Small intestine (tissue), 7 donors: Measurements from ENCODE around the gene SLC11A1. TPM values are rescaled to one million over a fixed set of nuclear protein-coding genes. Genes with fewer than 3 reads are reported as not detected.

ENCODE experiments used
- DNase-seq, 2 donors: peaks; one replicate each; pipeline versions ENCODE4 v3.0.0 to v3.0.0-alpha.2; 2013
- FAIRE-seq: peaks from 2 replicates; lab custom pipeline; 2012; peaks lifted over from hg19 to GRCh38; lab: Jason Lieb, UNC
- H3K27ac ChIP-seq, 3 donors: one replicate each; pipeline ENCODE4 v1.5.1; 2013; ENCODE audit warnings: low read length in 2 of 3, mild to moderate bottlenecking in 2 of 3, control low read depth in 1 of 3, inconsistent platforms in 1 of 3, low read depth in 1 of 3, moderate library complexity in 1 of 3
- H3K27me3 ChIP-seq, 3 donors: one replicate each; pipeline ENCODE4 v1.6.1; 2013; ENCODE audit warnings: low read length in 3 of 3, inconsistent platforms in 1 of 3; ENCODE audit not compliant: control insufficient read depth in 3 of 3, insufficient read depth in 3 of 3
- H3K36me3 ChIP-seq, 3 donors: one replicate each; pipeline ENCODE4 v1.6.1; 2013; ENCODE audit warnings: low read length in 3 of 3, inconsistent platforms in 1 of 3, low read depth in 1 of 3, mild to moderate bottlenecking in 1 of 3, moderate library complexity in 1 of 3; ENCODE audit not compliant: control insufficient read depth in 3 of 3, insufficient read depth in 2 of 3
- H3K4me1 ChIP-seq, 3 donors: one replicate each; pipeline ENCODE4 v1.6.1; 2013; ENCODE audit warnings: low read length in 2 of 3, inconsistent platforms in 1 of 3, low read depth in 1 of 3, mild to moderate bottlenecking in 1 of 3, moderate library complexity in 1 of 3; ENCODE audit not compliant: control insufficient read depth in 3 of 3, insufficient read depth in 2 of 3
- H3K4me3 ChIP-seq, 3 donors: one replicate each; pipeline ENCODE4 v1.5.1; 2013; ENCODE audit warnings: low read length in 3 of 3, control low read depth in 1 of 3, inconsistent platforms in 1 of 3, low read depth in 1 of 3, mild to moderate bottlenecking in 1 of 3, moderate library complexity in 1 of 3
- H3K9me3 ChIP-seq, 2 donors: one replicate each; pipeline ENCODE4 v1.6.1; 2013; ENCODE audit warnings: low read depth in 1 of 2, low read length in 1 of 2; ENCODE audit not compliant: control insufficient read depth in 2 of 2, insufficient read depth in 1 of 2
- whole genome bisulfite sequencing, 3 donors: extraction: QIAGEN DNeasy Blood & Tissue Kit; methylation state at CpG; one replicate each; pipeline ENCODE4 v1.1.7; 2013; 5-methylcytosine and 5-hydroxymethylcytosine counted together
- polyA plus RNA-seq, 4 donors: library from polyadenylated mRNA; stranded (reverse) in 3 of 4; unstranded in 1 of 4; fragments of 200-250 nt in 3 of 4; fragments of 120-200 nt in 1 of 4; gene quantifications; one replicate each; pipeline versions ENCODE4 v1.2.1 to v1.2.3, GENCODE V29; 2013
- donor health status: healthy with polysubstance abuse.
- donor health status: control.
- donor health status: control.
- donor health status: Bipolar disorder and iron deficiency.
- donor health status: healthy.

The SLC11A1 gene
- polyA plus RNA-seq, 4 donors = 0.54 to 8.4 (median 2.0) TPM

DNA sequence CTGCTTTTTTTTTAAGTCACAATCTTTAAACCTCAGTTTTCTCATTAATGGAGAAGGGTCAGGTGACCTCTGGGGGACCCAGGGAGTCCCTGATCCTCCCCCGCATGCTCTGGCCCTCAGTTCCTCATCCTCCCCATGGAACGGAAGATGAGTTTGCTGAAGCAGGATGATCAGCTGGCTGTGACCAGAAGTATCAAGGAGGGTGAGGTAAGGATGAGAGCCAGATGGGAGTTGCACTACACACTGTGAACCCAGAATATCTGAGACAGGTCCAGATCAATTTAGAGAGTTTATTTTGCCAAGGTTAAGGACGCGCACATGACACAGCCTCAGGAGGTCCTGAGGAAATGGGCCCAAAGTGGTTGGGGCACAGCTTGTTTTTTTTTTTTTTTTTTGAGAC, 21.6 kb upstream of the SLC11A1 start:
- Histone ChIP-seq H3K27ac (no peak overlapping the region), H3K9me3 (no peaks in the 10 kb centered on the region), H3K27me3 (no peaks in the 10 kb centered on the region), H3K4me1 (peaks cover 0 to 9% (median 0%) of the 10 kb centered on the region in 3 donors), H3K36me3 (no peaks in the 10 kb centered on the region), H3K4me3 (no peak overlapping the region)
- WGBS, 3 donors = 93 to 95% (median 93%) methylated on average over 4 of the region's 4 CpGs
- DNase-seq (no peak), FAIRE-seq (no peak)

DNA sequence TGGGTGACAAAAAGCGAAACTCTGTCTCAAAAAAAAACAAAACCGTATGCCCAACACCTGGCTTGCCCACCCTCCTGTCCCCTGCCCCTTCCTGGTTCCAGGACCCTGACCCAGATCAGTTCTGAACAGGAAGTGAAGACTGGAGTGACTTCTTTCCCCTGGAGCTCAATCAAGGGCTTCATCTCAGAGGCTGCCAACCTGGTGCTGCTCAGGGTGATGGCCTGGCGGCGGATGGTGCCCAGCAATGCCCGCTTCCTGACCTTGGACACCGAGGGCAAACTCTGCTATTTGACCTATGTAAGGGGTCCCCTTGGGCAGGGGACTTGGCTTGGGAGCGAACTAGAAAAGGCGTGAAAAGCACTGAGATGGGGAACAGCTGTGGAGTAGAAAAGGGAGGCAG, 19.5 kb upstream of the SLC11A1 start:
- DNase-seq (no peak), FAIRE-seq (no peak)
- Histone ChIP-seq H3K27me3 (no peaks in the 10 kb centered on the region), H3K4me3 (no peak overlapping the region), H3K36me3 (no peaks in the 10 kb centered on the region), H3K4me1 (peaks cover 0 to 4% (median 0%) of the 10 kb centered on the region in 3 donors), H3K27ac (no peak overlapping the region), H3K9me3 (peaks cover 2 to 9% of the 10 kb centered on the region in 2 donors)
- 86 to 87% (median 87%) methylated on average over 8 of the region's 8 CpGs for WGBS, 3 donors

DNA sequence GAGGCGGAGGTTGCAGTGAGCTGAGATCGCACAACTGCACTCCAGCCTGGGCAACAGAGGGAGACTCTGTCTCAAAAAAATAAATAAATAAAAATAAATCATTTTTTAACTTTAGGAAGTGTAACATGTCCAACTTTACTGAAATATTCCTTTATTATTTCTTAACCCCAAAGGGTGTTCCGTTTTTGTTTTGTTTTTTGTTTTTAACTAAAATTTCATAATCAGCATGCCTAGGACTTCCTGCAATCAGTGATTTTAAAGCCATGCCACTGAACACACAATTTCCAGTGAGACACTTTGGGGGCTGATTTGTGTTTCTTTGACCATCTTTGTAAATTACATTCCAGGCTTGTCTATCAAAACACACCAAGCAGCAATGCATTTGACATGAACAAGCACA, 18.3 kb upstream of the SLC11A1 start:
- Histone ChIP-seq H3K36me3 (no peaks in the 10 kb centered on the region), H3K27ac (no peak overlapping the region), H3K4me3 (no peak overlapping the region), H3K9me3 (peaks cover 2 to 9% of the 10 kb centered on the region in 2 donors), H3K27me3 (no peaks in the 10 kb centered on the region), H3K4me1 (peaks cover 0 to 11% (median 0%) of the 10 kb centered on the region in 3 donors)
- 83 to 91% (median 91%) methylated on average over 3 of the region's 3 CpGs for WGBS, 3 donors
- FAIRE-seq = no peak
- DNase-seq = no peak

DNA sequence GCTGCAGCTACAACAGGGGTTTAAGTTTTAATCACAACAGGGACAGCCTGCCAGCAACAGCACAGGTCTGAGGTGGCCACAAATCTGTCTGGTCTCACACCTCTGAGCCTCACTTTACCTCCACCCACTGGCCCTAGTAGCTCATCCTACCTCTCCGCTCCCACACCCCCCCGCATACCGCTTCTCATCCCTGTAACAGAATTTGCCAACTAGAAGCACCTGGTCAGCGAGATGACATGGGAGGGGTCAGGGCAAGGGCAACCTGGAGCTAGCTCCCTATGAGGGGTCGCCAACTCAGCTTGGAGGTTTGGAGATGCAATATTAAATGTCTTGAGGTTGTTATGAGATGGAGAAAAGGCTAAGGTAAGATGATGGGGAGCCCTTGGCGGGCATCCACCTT, 17.9 kb upstream of the SLC11A1 start:
- FAIRE-seq = no peak
- Histone ChIP-seq H3K4me1 (peaks cover 0 to 13% (median 0%) of the 10 kb centered on the region in 3 donors), H3K27ac (no peak overlapping the region), H3K27me3 (no peaks in the 10 kb centered on the region), H3K36me3 (no peaks in the 10 kb centered on the region), H3K4me3 (no peak overlapping the region), H3K9me3 (peaks cover 2 to 9% of the 10 kb centered on the region in 2 donors)
- 79 to 84% (median 81%) methylated on average over 6 of the region's 6 CpGs for WGBS, 3 donors
- no peak for DNase-seq

DNA sequence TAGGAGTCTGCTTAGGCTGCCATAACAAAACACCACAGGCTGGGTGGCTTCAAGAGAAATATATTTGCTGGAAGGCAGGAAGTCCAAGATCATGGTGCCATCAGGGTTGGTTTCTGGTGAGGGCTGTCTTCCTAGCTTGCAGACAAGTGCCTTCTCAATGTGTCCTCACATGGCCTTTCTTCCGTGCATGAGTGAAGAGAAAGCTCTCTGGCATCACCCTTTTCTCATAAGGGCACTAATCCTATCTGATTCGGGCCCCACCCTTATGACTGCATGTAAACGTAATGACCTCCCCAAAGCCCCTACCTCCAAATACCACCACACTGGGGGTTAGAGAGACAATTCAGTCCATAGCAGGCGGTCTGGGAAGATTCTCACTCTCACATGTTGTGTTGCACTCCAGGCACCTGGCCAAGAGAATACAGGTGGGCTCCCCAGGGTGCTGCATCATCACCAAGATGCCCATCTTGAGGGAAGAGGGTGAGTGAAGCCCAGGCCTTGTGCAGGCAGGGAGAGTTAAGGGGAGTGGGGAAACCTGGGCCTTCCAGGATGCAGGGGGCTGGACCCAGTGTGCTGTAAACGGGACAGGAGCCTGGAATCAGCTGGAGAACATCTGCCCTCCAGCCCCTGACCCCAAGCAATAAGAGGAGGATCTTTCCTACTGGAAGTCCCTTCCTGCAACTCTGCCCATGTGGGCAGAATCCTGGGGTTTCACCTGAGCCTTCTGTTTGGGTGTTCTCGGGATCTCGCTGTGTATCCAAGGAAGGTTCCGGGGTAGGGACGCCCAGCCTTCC, 15.3 kb upstream of the SLC11A1 start:
- peaks cover 2 to 9% of the 10 kb centered on the region in 2 donors for H3K9me3 ChIP-seq
- peak overlapping the region; percentile 86 to 96 (median 95) for H3K27ac ChIP-seq
- no peak for DNase-seq
- H3K4me3 ChIP-seq = peak overlapping the region in 2 of 3 donors; percentile 67 to 79
- FAIRE-seq = no peak
- no peaks in the 10 kb centered on the region for H3K36me3 ChIP-seq
- peaks cover 0 to 13% (median 0%) of the 10 kb centered on the region in 3 donors for H3K4me1 ChIP-seq
- no peaks in the 10 kb centered on the region for H3K27me3 ChIP-seq
- WGBS, 3 donors = 87 to 93% (median 92%) methylated on average over 9 of the region's 9 CpGs

DNA sequence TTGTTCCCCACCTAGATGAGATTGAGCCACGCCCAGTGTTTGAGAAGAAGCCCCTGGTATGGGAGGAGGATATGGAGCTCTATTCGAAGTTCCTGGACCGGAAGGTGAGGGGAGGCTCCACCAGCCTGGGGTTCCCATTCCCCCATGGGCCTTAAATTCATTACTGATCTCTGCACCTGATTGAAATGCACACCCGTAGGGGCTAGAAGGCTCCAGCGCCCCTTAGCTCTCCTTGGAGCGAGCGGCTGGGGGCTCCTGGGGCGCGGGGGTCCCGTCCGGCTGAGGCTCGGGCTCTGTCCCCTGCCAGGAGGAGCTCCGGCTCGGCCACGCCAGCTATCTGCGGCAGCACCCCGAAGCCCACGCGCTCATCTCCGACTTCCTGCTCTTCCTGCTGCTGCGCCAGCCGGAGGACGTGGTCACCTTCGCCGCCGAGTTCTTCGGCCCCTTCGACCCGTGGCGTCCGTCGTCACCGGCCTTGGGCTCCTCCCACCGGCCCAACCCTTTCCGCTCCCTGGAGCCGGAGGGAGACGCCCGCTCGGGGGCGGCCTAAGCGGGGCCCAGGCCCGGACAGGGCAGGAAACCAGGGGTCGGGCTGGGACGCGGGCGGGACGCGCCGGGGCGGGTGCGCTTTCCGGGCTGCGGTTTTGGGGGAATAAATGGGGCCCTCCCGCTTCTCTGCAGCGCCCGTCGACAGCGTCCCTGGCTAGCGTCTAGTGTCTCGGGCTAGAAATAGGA, 14.5 kb upstream of the SLC11A1 start:
- DNase-seq (peak; percentile 85 to 95), FAIRE-seq (no peak)
- 3 to 4% (median 3%) methylated on average over 56 to 60 of the region's 60 CpGs for WGBS, 3 donors
- Histone ChIP-seq H3K27ac (peak overlapping the region; percentile 86 to 96 (median 95)), H3K4me1 (peaks cover 0 to 13% (median 0%) of the 10 kb centered on the region in 3 donors), H3K36me3 (no peaks in the 10 kb centered on the region), H3K27me3 (no peaks in the 10 kb centered on the region), H3K9me3 (peaks cover 2 to 9% of the 10 kb centered on the region in 2 donors), H3K4me3 (peak overlapping the region; percentile 47 to 79 (median 67))

DNA sequence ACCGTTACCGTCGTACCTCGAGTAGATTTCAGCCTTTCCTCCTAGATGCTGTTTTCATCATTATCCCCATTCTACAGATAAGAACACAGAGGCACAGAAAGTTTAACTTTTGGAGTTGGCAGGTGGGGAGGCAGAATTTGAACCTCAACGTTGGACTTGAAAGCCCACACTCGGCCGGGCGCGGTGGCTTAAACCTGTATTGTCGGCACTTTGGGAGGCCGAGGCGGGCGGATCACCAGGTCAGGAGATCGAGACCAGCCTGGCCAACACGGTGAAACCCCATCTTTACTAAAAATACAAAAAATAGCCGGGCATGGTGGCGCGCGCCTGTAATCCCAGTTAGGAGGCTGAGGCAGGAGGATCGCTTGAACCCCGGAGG, 13.9 kb upstream of the SLC11A1 start:
- Histone ChIP-seq H3K27ac (peak overlapping the region; percentile 86 to 96 (median 95)), H3K27me3 (no peaks in the 10 kb centered on the region), H3K4me1 (peaks cover 0 to 13% (median 0%) of the 10 kb centered on the region in 3 donors), H3K36me3 (no peaks in the 10 kb centered on the region), H3K9me3 (peaks cover 2 to 9% of the 10 kb centered on the region in 2 donors), H3K4me3 (peak overlapping the region; percentile 47 to 79 (median 67))
- FAIRE-seq = no peak
- WGBS, 3 donors = 48 to 56% (median 55%) methylated on average over 21 of the region's 21 CpGs
- no peak for DNase-seq

DNA sequence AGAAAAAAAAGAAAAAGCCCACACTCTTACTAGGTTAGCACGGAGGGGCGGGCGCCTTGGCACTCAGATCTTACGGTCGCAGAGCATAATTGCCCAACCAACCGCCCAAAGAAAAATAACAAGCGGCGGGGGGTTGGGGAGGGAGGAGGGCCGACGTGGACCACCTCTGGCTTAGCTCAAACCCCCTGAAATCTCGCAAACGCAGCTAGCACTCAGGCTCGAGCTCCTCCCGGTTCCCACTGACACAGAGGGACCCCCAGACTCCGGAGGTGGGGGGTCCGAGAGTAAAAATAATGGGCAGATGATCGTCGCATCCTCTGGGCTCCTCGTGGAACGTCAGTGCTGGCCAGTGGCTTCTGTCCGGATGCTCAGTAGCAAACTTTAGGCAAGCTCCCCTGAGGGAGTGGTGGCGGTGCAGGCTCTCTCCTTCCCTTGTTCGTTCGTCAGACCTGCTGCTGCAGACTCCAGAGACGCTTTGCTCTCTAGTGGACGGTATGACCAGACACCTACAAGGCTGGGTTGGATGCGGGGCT, 13.4 kb upstream of the SLC11A1 start:
- FAIRE-seq (no peak), DNase-seq (no peak)
- Histone ChIP-seq H3K4me3 (peak overlapping the region in 1 of 3 donors; percentile 4), H3K27ac (peak overlapping the region in 1 of 3 donors; percentile 68), H3K36me3 (no peaks in the 10 kb centered on the region), H3K4me1 (peaks cover 0 to 13% (median 0%) of the 10 kb centered on the region in 3 donors), H3K27me3 (no peaks in the 10 kb centered on the region), H3K9me3 (peaks cover 2 to 9% of the 10 kb centered on the region in 2 donors)
- WGBS, 3 donors = 47 to 62% (median 51%) methylated on average over 27 of the region's 27 CpGs
